Fibroblast of skin of left quadriceps (primary cell): ENCODE data around the gene PNPLA7.
"Not testable (repeated sequence)": the region's sequence is repeated elsewhere in the genome, so short reads cannot be mapped to it uniquely, and the experiment has no call there.

Experiments used
- DNase-seq, 2 experiments: peaks; one replicate each; pipeline ENCODE4 v3.0.0-alpha.2; 2013; ENCODE audit warnings: low read depth in 2 of 2

The PNPLA7 gene

GRCh38 chr9:137550231-137550621 is at the start of gene PNPLA7:
TSS of gene PNPLA7 (minus strand) at chr9:137550402. CDS start at chr9:137550197, 205 bp downstream.
- DNase-seq = peak in 1 of 2 experiments; percentile 14

GRCh38 chr9:137598943-137599342 is 48.7 kb upstream of the PNPLA7 start:
- DNase-seq = no peak

- DNase-seq = not testable (repeated sequence)
Observed at GRCh38 chr9:137596577-137596976, 46.4 kb upstream of the PNPLA7 start.

GRCh38 chr9:137593176-137593575 is 43.0 kb upstream of the PNPLA7 start:
- DNase-seq = no peak

- DNase-seq = no peak
Observed at GRCh38 chr9:137592767-137593166, 42.6 kb upstream of the PNPLA7 start.

GRCh38 chr9:137590469-137591383 is 40.5 kb upstream of the PNPLA7 start, which contains the start of gene ZMYND19:
TSS of gene ZMYND19 (minus strand) at chr9:137590512. CDS start at chr9:137590263, 249 bp downstream.
- peak; percentile 78 for DNase-seq

GRCh38 chr9:137590123-137590468 is 39.9 kb upstream of the PNPLA7 start:
- DNase-seq = no peak

GRCh38 chr9:137589441-137590122 is 39.4 kb upstream of the PNPLA7 start:
- DNase-seq = no peak

GRCh38 chr9:137588891-137589290 is 38.7 kb upstream of the PNPLA7 start:
- DNase-seq = no peak

- no peak for DNase-seq
Observed at GRCh38 chr9:137588311-137588710, 38.1 kb upstream of the PNPLA7 start.

- DNase-seq = no peak
Observed at GRCh38 chr9:137586854-137587253, 36.7 kb upstream of the PNPLA7 start.

- no peak for DNase-seq
Observed at GRCh38 chr9:137583957-137584356, 33.8 kb upstream of the PNPLA7 start.

GRCh38 chr9:137583347-137583746 is 33.1 kb upstream of the PNPLA7 start:
- DNase-seq = no peak

GRCh38 chr9:137582286-137582860 is 32.2 kb upstream of the PNPLA7 start:
- DNase-seq = no peak

GRCh38 chr9:137581361-137582285 is 31.4 kb upstream of the PNPLA7 start:
- DNase-seq = no peak

- DNase-seq = no peak
Observed at GRCh38 chr9:137580954-137581322, 30.7 kb upstream of the PNPLA7 start.

GRCh38 chr9:137580209-137580953 is 30.2 kb upstream of the PNPLA7 start:
- no peak for DNase-seq

- no peak for DNase-seq
Observed at GRCh38 chr9:137579259-137579604, 29.0 kb upstream of the PNPLA7 start.

- DNase-seq = peak; percentile 69 to 73
Observed at GRCh38 chr9:137578518-137579258, 28.5 kb upstream of the PNPLA7 start, which contains the start of gene DPH7. TSS of gene DPH7 (minus strand) at chr9:137578925. CDS start at chr9:137578777, 148 bp downstream.
